Measurements from ENCODE around the gene PLD5.

GRCh38 chr1:242456726-242457269, 67.7 kb downstream of the PLD5 start:
- TF ChIP-seq CTCF (IDR thresholded peaks at IDR 0.05): no peak
- no peak for TF ChIP-seq POLR2AphosphoS5 (IDR thresholded peaks at IDR 0.05)
- no peak for TF ChIP-seq POLR2A (IDR thresholded peaks at IDR 0.05)
